Upper lobe of left lung (tissue), 6 donors: ENCODE measurements around the gene ARHGAP24. TPM values are rescaled to one million over a fixed set of nuclear protein-coding genes. Genes with fewer than 3 reads are reported as not detected.
"Not testable (repeated sequence)": the region's sequence is repeated elsewhere in the genome, so short reads cannot be mapped to it uniquely, and the experiment has no call there.

Experiments
- ATAC-seq, 2 donors: fragments of 200-7000 bp; cut with Tn5 transposase; one replicate each; pipeline ENCODE4 v1.9.1; 2022; ENCODE audit warnings: mild to moderate bottlenecking in 2 of 2, moderate library complexity in 2 of 2; ENCODE audit not compliant: low FRiP score in 2 of 2
- DNase-seq, 2 donors: peaks; one replicate each; pipeline ENCODE4 v3.0.0-alpha.2; 2019 to 2020
- H3K27ac ChIP-seq, 4 donors: fragments of 200-600 bp; sonication (generic); one replicate each; pipeline ENCODE4 v1.5.1; 2016 to 2019
- H3K27me3 ChIP-seq, 4 donors: fragments of 200-600 bp; sonication (generic); one replicate each; pipeline ENCODE4 v1.5.1; 2017 to 2019
- H3K36me3 ChIP-seq, 4 donors: fragments of 200-600 bp; sonication (generic); one replicate each; pipeline ENCODE4 v1.5.1; 2016 to 2019
- H3K4me1 ChIP-seq, 4 donors: fragments of 200-600 bp; sonication (generic); one replicate each; pipeline ENCODE4 v1.5.1; 2018 to 2019
- H3K4me3 ChIP-seq, 4 donors: fragments of 200-600 bp; sonication (generic); one replicate each; pipeline ENCODE4 v1.5.1; 2017 to 2019; ENCODE audit warnings: mild to moderate bottlenecking in 2 of 4, moderate library complexity in 1 of 4
- H3K9me3 ChIP-seq, 4 donors: fragments of 200-600 bp; sonication (generic); one replicate each; pipeline ENCODE4 v1.5.1; 2018 to 2019
- CTCF ChIP-seq, 6 experiments: fragments of 450-650 bp in 4 of 6; fragments of 200-600 bp in 2 of 6; sonication (generic) in 2 of 6; IDR thresholded peaks; one replicate each; pipeline ENCODE4 v1.5.1; 2016 to 2019; ENCODE audit warnings: antibody characterized with exemption in 6 of 6
- EP300 ChIP-seq, 4 donors: sonication (generic); formaldehyde crosslinking; IDR thresholded peaks; one replicate each; pipeline ENCODE4 v1.5.1; 2017; ENCODE audit warnings: antibody characterized with exemption in 4 of 4, control low read depth in 2 of 4
- POLR2A ChIP-seq, 4 donors: fragments of 450-650 bp; IDR thresholded peaks; one replicate each; pipeline ENCODE4 v1.5.1; 2016 to 2017; ENCODE audit warnings: antibody characterized with exemption in 4 of 4, mild to moderate bottlenecking in 2 of 4
- POLR2AphosphoS5 ChIP-seq, 2 donors: sonication (generic); formaldehyde crosslinking; IDR thresholded peaks; one replicate each; pipeline ENCODE4 v1.5.1; 2017; ENCODE audit warnings: antibody characterized with exemption in 2 of 2
- WGBS, 2 donors: methylation state at CpG; one replicate each; pipeline ENCODE4 v1.1.5; 2017 to 2018; 5-methylcytosine and 5-hydroxymethylcytosine counted together
- total RNA-seq, 6 donors: library from RNA; depleted of rRNA in 4 of 6; stranded (reverse); fragments of >200 nt in 4 of 6; gene quantifications; one replicate each; pipeline versions ENCODE4 v1.1.0 to v1.2.1, GENCODE V29; 2016 to 2021
- donor health status: DM: no; HTN: no; CAD: no; lungs with moderate emphysema.
- donor health status: DM: no; HTN: yes; CAD: no; lungs with severe emphysema.

The ARHGAP24 gene
- total RNA-seq, 6 donors from 2014 or later, result 26.4 to 92.2 (median 52.4) TPM

- TF ChIP-seq POLR2A (IDR thresholded peaks at IDR 0.05) (no peak), POLR2AphosphoS5 (IDR thresholded peaks at IDR 0.05) (no peak)
- Histone ChIP-seq H3K27ac (no peak overlapping the region), H3K9me3 (no peaks in the 10 kb centered on the region), H3K4me1 (peaks cover 0 to 3% (median 0%) of the 10 kb centered on the region in 4 donors), H3K27me3 (no peaks in the 10 kb centered on the region), H3K4me3 (no peak overlapping the region), H3K36me3 (no peaks in the 10 kb centered on the region)
- WGBS, 2 donors, result 68 to 76% methylated on average over 4 of the region's 4 CpGs
- ATAC-seq (no peak), DNase-seq (no peak)
Measured at GRCh38 chr4:85812776-85813175, 337.8 kb downstream of the ARHGAP24 start.

GRCh38 chr4:85815796-85816459 is 341.0 kb downstream of the ARHGAP24 start:
- Histone ChIP-seq H3K4me3 (no peak overlapping the region), H3K27me3 (no peaks in the 10 kb centered on the region), H3K27ac (no peak overlapping the region), H3K9me3 (no peaks in the 10 kb centered on the region), H3K36me3 (no peaks in the 10 kb centered on the region), H3K4me1 (peaks cover 0 to 3% (median 0%) of the 10 kb centered on the region in 4 donors)
- ATAC-seq (no peak), DNase-seq (no peak)
- TF ChIP-seq POLR2AphosphoS5 (IDR thresholded peaks at IDR 0.05) (no peak), POLR2A (IDR thresholded peaks at IDR 0.05) (no peak), CTCF (IDR thresholded peaks at IDR 0.05) (no peak), EP300 (IDR thresholded peaks at IDR 0.05) (no peak)
- 86 to 89% methylated on average over 7 of the region's 7 CpGs for WGBS, 2 donors

- Histone ChIP-seq H3K4me1 (peaks cover 0 to 7% (median 1%) of the 10 kb centered on the region in 4 donors), H3K9me3 (no peaks in the 10 kb centered on the region), H3K27ac (no peak overlapping the region), H3K4me3 (no peak overlapping the region), H3K36me3 (no peaks in the 10 kb centered on the region), H3K27me3 (no peaks in the 10 kb centered on the region)
- DNase-seq (no peak), ATAC-seq (no peak)
- WGBS, 2 donors, result 40 to 50% methylated on average over 3 of the region's 3 CpGs
- TF ChIP-seq EP300 (IDR thresholded peaks at IDR 0.05) (no peak), POLR2AphosphoS5 (IDR thresholded peaks at IDR 0.05) (no peak), CTCF (IDR thresholded peaks at IDR 0.05) (no peak), POLR2A (IDR thresholded peaks at IDR 0.05) (no peak)
Measured at GRCh38 chr4:85818700-85819099, 343.8 kb downstream of the ARHGAP24 start.

GRCh38 chr4:85820101-85820500 is 345.2 kb downstream of the ARHGAP24 start:
- H3K4me1 ChIP-seq, ATAC-seq, H3K27me3 ChIP-seq, H3K9me3 ChIP-seq, H3K36me3 ChIP-seq, DNase-seq, H3K27ac ChIP-seq, H3K4me3 ChIP-seq: not testable (repeated sequence)

- Histone ChIP-seq H3K27ac (no peak overlapping the region), H3K27me3 (no peaks in the 10 kb centered on the region), H3K4me1 (peaks cover 0 to 20% (median 3%) of the 10 kb centered on the region in 4 donors), H3K4me3 (no peak overlapping the region), H3K36me3 (no peaks in the 10 kb centered on the region), H3K9me3 (no peaks in the 10 kb centered on the region)
- DNase-seq, result no peak
- WGBS, 2 donors, result 96 to 97% methylated on average over 2 of the region's 2 CpGs
- ATAC-seq, result no peak
- no peak for TF ChIP-seq CTCF (IDR thresholded peaks at IDR 0.05)
- TF ChIP-seq EP300 (IDR thresholded peaks at IDR 0.05), result no peak
- TF ChIP-seq POLR2AphosphoS5 (IDR thresholded peaks at IDR 0.05), result no peak
Measured at GRCh38 chr4:85821688-85822455, 346.9 kb downstream of the ARHGAP24 start.
